GM18507 (cell line): ENCODE measurements around the gene PSMF1.

Source experiments
- DNase-seq: peaks from one replicate; pipeline ENCODE4 v3.0.0; 2011; ENCODE audit warnings: low read depth; ENCODE audit not compliant: insufficient read length; ENCODE audit errors: extremely low spot score
- FAIRE-seq: peaks from 2 replicates; lab custom pipeline; 2011; peaks lifted over from hg19 to GRCh38; lab: Jason Lieb, UNC

The PSMF1 gene

DNA sequence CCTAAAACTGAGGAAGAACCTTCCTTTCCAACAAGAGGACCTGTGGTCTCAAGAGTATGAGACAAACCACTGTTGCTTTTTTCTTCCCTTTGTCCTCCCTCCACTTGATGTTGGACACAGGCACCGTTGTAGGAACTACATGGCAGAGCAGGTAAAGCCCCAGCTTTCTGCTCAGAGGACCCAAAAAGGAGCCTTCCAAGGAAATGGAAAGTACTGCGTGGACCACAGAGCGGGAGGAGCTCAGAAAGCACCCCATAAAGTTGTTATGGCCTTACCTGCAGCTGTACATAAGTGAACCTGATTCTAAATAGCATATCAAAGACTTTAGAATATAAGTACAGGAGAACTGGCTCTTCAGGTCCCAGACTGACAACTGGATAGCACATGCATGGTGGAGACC is 36.9 kb downstream of the PSMF1 start:
- FAIRE-seq (no peak), DNase-seq (no peak)

DNA sequence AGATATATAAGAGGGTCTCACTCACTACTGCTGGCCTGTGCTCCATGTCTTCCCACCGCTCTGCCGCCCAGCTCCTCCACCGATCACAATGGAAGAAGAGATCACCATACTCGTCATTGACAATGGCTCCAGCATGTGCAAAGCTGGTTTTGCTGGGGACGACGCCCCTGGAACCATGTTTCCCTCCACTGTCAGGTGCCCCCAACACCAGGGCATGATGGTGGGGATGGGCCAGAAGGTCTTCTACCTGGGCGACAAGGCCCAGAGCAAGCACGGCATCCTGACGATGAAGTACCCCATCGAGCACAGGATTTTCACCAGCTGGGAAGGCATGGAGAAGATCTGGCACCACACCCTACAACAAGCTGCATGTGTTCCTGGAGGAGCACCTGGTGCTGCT is 42.1 kb downstream of the PSMF1 start:
- FAIRE-seq: no peak

DNA sequence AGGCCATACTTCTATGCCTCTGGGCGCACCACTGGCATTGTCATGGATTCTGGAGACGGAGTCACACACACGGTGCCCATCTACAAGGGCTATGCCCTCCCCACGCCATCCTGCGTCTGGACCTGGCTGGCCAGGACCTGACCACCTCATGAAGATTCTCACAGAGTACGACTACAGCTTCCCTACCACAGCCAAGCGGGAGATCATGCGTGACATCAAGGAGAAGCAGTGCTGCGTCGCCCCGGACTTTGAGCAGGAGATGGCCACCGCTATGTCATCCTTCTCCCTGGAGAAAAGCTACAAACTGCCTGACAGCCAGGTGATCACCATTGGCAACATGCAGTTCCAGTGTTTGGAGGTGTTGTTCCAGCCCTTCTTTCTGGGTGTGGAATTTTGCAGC is 42.6 kb downstream of the PSMF1 start:
- no peak for FAIRE-seq
- no peak for DNase-seq

More for the DNA sequence above, 42.1 kb downstream of the PSMF1 start:
- no peak for DNase-seq

DNA sequence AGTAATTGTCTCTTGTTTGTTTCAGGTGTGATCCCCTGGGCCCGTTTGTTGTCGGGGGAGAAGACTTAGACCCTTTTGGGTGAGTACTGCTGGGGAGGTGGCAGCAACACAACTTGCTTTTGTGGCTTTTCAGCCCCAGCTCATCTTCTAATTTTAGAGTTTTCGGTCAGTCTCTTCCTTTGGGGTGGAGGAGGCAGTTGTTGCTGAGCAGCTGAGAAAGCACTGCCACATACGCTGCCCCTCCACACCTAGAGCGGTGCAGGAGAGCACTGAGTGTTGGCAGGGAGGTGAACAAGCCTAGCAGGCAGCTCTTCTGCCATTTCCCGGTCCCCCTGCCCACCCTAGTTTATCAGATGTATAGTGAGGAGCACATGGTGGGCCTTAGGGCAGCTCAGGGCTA is 44.7 kb downstream of the PSMF1 start:
- DNase-seq: no peak
- FAIRE-seq: no peak

DNA sequence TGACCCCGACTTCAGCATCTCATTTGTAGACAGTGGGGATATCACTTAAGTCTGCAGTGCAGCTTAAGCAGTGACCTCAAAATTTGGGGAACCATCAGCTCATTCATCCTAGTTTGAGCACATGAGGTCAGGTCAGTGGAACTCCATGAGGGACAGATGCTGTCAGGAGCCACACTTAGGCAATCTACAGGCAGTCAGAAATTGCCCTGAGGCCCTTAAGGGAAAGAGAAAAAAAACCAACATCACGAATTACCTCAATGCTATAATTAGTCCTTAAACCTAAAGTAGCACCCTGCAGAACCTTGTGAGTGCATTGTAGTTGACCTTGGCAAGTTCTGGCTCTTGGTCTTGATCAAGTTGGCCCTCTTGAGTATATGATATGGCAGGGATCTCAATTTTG is 45.3 kb downstream of the PSMF1 start:
- DNase-seq (no peak), FAIRE-seq (no peak)

DNA sequence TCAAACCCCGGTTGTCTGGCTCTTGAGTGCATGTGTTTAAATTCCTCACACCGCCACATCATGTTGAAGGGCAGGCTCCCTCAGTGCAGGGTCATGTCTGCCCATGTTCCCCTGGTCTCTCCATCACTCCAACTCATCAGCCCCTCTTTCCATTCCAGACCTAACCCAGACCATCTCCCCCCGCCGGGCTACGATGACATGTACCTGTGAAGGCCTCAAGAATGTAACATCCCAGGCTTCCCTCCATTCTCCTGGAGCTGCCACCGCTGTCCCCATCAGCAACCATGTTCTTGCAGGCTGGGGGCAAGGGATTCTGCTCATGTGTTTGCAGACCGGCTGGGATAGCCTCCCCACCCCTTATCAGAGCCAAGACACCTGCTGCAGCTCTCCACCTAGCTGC is 46.5 kb downstream of the PSMF1 start:
- DNase-seq (no peak), FAIRE-seq (no peak)

DNA sequence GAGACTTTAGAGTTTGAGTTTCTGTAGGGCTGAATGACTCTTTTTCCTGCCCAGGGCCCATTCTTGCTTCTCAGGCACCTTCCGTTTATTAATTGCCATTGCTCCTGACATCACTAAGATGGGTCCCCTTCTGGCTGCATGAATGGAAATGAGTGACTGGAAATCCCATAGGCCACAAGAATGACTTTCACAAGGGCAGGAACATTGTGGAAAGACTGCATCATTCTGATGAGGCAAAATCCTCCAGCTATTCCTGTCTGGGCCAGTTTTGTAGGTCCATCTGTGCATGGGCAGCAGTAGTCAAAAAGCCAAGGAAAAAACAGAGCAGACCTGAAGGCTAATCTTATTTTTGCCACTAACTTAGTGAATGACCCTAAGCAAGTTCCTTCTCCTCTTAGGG is 47.1 kb downstream of the PSMF1 start:
- no peak for DNase-seq
- FAIRE-seq: no peak

DNA sequence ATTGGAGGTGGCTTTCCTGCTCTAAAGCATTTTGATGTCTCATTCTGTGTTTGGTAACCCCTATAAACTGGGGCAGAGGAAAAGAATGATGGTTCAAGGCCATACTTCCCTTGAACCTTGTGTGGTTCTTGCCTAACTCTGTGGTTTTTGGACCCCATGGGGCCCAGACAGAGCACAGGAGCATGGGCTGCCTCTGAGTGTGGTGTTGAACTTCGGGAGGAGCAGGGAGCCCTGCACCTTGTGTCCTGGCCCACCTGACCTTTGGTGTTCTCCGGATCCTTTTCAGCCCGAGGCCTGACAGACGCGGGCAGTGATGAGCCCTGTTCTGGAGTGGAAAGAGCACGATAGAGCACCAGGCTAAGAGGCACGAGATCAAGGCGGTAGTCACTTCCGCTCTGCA is 47.5 kb downstream of the PSMF1 start:
- no peak for DNase-seq
- FAIRE-seq: no peak

DNA sequence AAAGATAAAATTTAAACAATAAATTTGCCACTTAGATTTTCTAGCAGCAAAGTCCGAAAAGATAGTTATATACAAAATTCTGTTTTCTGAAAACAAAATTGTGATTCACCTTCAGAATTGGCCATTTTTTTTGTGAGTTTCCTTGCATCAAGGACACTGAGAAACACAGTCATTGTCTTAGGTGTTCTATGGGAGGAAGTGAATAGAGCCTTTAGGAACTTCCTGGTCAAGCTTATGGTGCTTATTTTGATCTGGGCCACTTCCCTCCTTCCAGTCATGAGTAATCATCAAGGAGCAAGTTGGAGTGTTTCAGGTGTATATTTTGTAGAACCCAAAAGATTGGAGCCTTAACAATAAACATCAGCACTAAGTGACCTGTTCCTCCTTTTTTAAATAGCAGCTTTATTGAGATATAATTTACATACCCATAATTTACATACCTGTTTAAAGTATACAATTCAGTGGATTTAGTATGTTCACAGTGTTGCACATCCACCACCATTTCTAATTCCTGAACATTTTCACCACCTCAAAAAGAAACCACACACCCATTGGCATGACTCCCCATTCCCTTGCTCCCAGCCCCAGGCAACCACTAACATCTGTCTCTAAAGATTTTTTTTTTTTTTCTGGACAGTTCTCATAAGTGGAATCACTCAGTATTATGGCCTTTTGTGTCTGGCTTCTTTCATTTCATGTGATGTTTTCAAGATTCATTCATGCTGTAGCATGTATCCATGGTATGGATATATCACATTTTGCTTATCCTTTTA is 48.7 kb downstream of the PSMF1 start:
- FAIRE-seq (no peak), DNase-seq (no peak)

DNA sequence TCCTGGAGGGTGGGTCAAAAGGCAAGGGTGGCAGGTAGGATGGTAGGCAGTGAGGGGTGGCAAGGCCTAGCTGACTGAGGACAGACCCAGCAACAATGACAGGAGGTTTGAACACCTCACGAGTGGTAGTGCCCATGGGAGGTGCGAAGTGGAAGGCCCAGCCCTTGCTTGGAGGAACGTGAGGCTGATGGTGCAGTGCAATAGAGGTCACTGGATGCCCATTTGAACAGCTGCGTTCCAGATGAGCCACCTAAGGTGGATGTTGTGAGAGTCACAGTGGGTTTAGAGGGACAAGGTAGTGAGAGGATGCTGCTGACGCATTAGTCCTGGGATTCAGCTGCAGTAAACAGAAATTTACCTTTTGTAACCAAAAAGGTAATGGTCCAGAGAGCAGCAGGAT is 50.8 kb downstream of the PSMF1 start:
- DNase-seq (no peak), FAIRE-seq (no peak)

DNA sequence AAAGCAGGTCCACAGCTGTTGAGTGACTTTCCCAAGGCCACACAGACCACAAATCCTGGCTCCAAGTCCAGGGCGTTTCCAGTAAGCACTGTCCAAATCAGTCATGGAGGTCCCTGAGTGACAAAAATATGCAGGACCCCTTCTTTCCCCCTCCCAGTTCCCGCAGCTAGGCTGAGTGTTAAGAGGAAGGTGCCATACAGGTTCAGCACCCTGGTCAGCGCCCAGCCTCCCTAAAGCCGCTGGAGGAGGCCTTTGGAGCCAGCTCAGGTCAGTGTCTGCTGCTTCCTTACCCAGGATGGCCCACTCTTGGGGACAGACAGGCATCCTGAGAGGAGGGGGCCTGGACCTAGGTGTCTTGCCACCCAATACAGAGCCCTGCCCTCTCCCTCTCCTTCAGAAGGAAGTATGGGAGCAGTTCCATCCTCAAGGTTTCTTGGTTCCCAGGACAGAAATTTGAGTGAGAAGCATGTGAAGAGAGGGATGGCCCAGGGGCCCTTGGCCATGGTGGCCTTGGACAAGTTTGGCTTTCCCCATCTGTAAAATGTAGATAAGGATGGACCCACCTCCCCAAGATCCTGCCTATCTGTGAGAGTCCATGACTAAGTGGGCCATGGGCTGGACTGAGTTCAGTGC is 53.2 kb downstream of the PSMF1 start:
- no peak for DNase-seq
- FAIRE-seq: no peak

DNA sequence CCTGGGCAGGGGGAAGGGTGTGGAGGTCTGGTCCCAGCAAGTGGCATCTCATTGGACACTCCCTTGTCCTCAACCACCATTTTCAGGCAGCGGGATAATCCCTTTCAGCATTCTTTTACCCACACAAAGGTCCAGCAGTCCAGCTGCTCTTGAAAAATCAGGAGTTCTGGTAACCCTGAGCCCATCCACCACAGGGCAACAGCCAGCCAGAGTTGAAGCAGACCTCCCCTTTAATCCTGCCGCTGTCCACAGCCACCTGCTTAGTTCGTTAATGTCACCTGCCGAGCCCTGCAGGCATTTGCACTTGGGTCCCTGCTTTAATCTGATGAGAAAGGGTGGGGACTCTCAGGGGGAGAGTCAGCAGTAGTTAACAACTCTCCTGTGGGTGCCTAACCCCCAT is 55.3 kb downstream of the PSMF1 start:
- no peak for DNase-seq
- no peak for FAIRE-seq

DNA sequence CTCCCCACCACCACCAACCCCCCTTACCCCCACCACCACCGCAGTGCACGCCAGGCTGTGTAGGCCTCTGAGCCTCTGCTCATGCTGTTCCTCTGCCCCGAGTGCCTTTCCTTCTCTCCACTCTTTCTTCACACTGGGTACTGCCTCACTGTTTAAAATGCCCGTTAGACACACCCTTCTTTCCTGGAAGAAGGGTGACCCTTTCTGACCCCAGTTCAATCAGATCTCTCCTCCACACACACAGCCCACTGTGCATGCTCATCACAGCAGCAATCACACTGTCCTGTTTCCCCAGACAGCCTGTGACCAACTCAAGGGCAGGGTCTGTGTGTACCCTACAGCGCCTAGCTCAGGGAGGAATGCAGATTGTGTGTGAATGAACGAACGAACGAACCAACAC is 56.4 kb downstream of the PSMF1 start:
- DNase-seq (no peak), FAIRE-seq (no peak)

DNA sequence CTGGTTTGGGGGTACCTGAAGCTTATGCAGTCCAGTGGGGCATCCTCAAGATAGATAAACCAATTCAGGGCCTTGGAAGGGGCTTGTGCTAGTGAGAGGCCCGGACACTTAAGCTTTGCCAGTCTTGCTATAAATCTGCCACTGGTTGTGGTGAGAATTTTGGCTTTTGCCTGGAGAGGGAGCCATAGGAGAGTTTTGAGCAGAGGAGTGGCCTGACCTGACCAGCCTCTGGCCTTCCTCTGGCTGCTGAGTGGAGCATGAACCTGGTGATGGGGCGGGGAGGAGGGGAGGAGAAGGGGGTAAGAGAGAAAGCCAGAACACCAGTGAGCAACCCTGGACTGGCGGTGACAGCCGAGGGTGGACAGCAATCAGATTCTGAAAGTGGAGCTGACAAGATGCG is 59.3 kb downstream of the PSMF1 start:
- DNase-seq (no peak), FAIRE-seq (no peak)

DNA sequence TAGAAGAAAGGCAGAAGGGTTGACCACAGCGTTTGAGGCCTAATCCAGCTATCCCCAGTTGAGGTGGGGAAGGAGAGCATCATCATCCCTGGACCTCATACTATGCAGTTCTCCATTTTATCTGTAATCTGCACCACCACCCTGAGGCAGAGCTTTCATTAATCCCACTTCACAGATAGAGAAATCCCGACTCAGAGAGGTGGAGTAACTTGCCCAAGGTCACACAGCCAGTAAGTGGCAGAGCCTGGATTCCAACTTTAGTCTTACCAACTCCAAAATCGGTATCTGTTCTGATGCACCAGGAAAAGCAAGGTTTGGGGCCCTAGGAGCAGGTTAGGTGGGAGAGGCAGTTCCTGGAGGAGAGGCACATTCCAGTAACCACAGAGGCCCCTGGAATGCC is 59.7 kb downstream of the PSMF1 start:
- no peak for DNase-seq
- FAIRE-seq: no peak

DNA sequence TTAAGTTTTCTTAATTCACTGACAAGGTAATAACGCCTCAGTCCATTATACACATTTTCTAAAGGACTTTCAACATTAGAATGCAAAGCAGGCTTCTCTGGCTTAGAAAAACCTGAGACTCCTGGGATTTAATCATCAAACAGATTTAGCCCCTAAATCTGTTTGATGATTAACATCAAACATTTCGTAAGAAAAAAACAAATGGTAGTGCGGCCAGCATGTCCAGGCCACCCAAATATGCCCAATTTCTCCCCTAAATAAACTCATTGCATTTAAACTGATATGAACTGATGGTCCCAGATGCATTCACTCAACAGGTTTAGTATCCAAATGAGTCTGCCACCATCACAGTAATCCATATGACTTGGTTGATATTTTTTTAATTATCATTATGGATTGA is 60.2 kb downstream of the PSMF1 start:
- FAIRE-seq: no peak
- DNase-seq: no peak

DNA sequence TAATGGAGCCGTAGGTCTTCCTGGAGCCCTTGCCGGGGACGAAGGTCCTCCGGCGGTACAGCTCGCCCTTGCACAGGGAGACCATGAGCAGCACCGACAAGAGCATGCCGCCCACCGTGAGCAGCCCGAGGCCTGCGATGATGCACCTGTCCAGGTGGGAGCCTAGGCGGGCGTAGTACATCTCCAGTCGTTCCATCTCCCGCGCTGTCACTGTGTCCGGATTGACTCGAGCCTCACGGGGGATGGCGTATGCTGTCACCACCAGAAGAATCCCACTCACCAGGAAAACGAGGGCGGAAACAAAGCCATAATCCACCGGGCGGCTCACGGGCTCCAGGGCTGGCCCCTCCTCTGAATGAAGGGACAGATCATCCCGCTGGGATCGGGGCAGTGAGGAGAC is 62.5 kb downstream of the PSMF1 start:
- FAIRE-seq (no peak), DNase-seq (no peak)

DNA sequence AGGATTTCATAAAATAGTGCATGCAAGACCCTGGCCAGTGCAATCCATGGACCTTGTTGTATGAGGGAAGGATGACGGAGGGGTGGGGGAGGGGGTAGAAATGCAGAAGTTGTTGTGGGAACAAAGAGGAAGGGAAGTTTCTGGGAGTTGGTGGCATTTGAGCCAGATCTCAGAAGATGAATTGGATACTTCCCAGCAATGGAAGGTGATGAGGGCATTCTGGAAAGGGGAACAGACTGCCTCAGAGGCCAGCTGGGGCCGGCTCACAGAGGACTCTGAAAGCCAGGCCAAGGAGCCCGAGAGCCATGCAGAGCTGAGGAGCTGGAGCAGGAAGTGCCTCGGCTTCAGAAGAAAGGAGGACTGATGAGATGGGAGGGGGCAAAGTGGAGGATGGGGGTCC is 63.7 kb downstream of the PSMF1 start:
- DNase-seq: no peak
- no peak for FAIRE-seq

DNA sequence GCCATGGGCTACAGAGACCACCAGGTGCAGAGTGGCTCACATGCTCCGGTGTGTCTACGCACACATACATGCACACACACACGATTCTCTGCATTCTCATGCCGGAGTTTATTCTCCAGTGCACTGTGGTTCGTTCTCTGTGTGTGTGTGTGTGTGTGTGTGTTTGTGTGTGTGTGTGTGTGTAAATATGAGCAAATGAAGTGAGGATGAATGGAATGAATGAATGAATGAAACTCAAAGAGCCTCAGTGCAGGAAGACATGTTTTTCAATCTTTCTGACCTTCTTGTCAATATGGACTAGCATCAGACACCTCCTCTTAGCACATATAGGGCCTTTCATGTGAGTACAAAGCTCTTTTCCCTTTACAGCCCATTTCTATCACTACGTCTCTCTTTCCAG is 64.8 kb downstream of the PSMF1 start:
- DNase-seq (no peak), FAIRE-seq (no peak)

DNA sequence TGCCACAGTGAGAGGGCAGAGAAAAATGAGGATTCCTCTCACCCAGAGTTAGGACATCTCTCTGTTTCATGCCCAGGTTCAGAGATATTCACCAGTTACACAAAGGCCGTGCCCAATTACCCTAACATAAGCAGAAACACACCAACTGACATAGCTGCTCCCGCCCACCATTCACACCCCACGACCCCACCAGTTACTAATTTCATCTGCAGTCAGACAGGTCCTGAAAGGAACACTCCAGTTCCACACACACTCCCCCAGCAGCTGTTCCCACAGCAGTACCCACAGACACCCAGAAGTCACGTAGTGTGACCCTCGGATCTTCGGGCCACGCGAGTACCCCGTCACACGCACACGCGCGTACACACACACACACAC is 65.8 kb downstream of the PSMF1 start:
- FAIRE-seq: no peak

DNA sequence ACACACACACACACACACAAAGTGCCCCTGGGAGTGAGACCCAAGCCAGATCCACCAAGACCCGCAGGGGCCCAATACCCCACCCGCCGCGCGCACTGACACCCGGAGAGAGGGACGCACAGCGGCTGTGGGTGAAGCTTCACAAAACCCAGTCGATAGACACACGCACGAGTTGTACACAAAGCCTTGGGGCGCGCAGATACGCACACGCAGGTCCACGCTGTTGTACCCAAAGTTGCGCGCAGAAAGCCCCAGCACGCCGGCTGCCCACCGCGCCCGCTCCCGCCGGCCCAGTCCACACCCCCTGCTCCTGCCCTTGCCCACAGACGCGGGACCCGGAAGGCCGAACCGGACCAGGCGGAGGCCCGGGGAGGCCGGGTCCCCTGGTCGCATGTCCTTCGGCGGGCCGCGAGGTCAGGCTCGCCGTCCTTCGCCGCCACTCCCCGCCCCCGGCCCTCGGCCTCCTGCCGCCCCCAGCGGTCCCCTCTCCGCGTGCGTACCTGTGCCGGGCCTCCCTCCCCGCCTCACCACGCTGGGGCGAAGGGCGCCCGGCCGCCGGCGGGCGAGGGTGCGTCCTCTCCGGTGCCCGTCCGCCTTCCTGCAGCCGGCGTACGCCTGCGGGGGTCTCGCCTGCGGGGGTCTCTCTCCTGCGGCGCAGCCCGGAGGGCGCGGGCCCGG is 66.4 kb downstream of the PSMF1 start, which contains the start of gene TMEM74B:
Gene TMEM74B (minus strand): TSS at position 344 of the 678 bp plus-strand sequence. CDS start 1,180 bp downstream, outside the sequence.
- no peak for DNase-seq

More for the DNA sequence above, 65.8 kb downstream of the PSMF1 start:
- no peak for DNase-seq

More for the DNA sequence above, 66.4 kb downstream of the PSMF1 start, which contains the start of gene TMEM74B:
- FAIRE-seq: no peak
